Tibial artery (tissue), 4 donors: ENCODE data around the gene HABP2.

Experiments
- DNase-seq, 2 donors: peaks; one replicate each; pipeline ENCODE4 v3.0.0-alpha.2; 2019
- H3K27ac ChIP-seq, 2 donors: fragments of 200-600 bp; sonication (generic) in 1 of 2; 1 replicate in 1 of 2; 2 replicates in 1 of 2; pipeline ENCODE4 v1.5.1; 2018 to 2019; ENCODE audit warnings: mild to moderate bottlenecking in 1 of 2
- H3K27me3 ChIP-seq, 2 donors: fragments of 200-600 bp; sonication (generic) in 1 of 2; one replicate each; pipeline versions ENCODE4 v1.5.1 to v1.6.0; 2016 to 2019
- H3K36me3 ChIP-seq, 3 donors: fragments of 200-600 bp; sonication (generic) in 2 of 3; one replicate each; pipeline ENCODE4 v1.5.1; 2016 to 2019; ENCODE audit warnings: mild to moderate bottlenecking in 2 of 3
- H3K4me1 ChIP-seq, 4 donors: fragments of 200-600 bp; sonication (generic) in 2 of 4; 1 replicate in 3 of 4; 2 replicates in 1 of 4; pipeline ENCODE4 v1.5.1; 2016 to 2019
- H3K4me3 ChIP-seq, 2 donors: fragments of 200-600 bp; sonication (generic) in 1 of 2; 1 replicate in 1 of 2; 2 replicates in 1 of 2; pipeline ENCODE4 v1.5.1; 2018 to 2019; ENCODE audit warnings: mild to moderate bottlenecking in 2 of 2
- H3K9me3 ChIP-seq, 3 donors: fragments of 200-600 bp; sonication (generic) in 1 of 3; one replicate each; pipeline ENCODE4 v1.5.1; 2016 to 2019
- intact Hi-C: fragments of 100-400 bp; cut with DNase I; formaldehyde crosslinking; loops from one replicate; pipeline ENCODE4 v1.15.0; 2023; ENCODE audit warnings: low total_unique reads
- TF ChIP-seq, protein P1 (sequence below), 2 experiments: fragments of 200-600 bp in 1 of 2; fragments of 450-650 bp in 1 of 2; IDR thresholded peaks; one replicate each; pipeline ENCODE4 v1.5.1; 2017 to 2019; ENCODE audit warnings: antibody characterized with exemption in 2 of 2, mild to moderate bottlenecking in 1 of 2, moderate library complexity in 1 of 2

Gene HABP2

GRCh38 chr10:113594652-113595051, 41.8 kb downstream of the HABP2 start:
- Histone ChIP-seq H3K9me3 (no peaks in the 10 kb centered on the region), H3K36me3 (no peaks in the 10 kb centered on the region), H3K4me3 (no peak overlapping the region), H3K4me1 (no peaks in the 10 kb centered on the region), H3K27me3 (peaks cover 0 to 14% of the 10 kb centered on the region in 2 donors), H3K27ac (no peak overlapping the region)
- intact Hi-C loops: no loop called here
- no peak for DNase-seq
- TF ChIP-seq, protein P1, sequence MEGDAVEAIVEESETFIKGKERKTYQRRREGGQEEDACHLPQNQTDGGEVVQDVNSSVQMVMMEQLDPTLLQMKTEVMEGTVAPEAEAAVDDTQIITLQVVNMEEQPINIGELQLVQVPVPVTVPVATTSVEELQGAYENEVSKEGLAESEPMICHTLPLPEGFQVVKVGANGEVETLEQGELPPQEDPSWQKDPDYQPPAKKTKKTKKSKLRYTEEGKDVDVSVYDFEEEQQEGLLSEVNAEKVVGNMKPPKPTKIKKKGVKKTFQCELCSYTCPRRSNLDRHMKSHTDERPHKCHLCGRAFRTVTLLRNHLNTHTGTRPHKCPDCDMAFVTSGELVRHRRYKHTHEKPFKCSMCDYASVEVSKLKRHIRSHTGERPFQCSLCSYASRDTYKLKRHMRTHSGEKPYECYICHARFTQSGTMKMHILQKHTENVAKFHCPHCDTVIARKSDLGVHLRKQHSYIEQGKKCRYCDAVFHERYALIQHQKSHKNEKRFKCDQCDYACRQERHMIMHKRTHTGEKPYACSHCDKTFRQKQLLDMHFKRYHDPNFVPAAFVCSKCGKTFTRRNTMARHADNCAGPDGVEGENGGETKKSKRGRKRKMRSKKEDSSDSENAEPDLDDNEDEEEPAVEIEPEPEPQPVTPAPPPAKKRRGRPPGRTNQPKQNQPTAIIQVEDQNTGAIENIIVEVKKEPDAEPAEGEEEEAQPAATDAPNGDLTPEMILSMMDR (IDR thresholded peaks at IDR 0.05): no peak

DNA sequence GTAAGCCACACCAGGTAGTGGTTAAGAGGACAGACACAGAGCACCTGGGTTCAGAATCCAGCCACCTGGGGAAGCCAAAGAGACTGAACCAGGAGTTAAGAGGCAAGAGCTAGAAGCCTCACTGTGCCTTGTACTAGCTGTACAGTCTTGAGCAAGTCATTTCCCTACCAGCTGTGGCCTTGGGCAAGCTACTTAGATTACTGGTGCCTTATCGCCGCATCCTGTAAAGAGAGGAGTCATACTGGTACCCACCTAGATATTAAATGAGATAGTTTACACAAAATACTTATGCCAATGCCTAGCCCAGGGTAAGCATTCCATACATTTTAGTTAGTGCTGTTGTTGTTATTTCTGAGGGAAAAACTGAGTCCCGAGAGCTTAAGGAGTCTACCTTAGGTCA, 47.7 kb downstream of the HABP2 start:
- Histone ChIP-seq H3K4me3 (no peak overlapping the region), H3K36me3 (no peaks in the 10 kb centered on the region), H3K9me3 (no peaks in the 10 kb centered on the region), H3K27ac (no peak overlapping the region), H3K27me3 (peaks cover 0 to 4% of the 10 kb centered on the region in 2 donors), H3K4me1 (no peaks in the 10 kb centered on the region)
- no peak for DNase-seq
- TF ChIP-seq, protein P1 (IDR thresholded peaks at IDR 0.05): no peak
- intact Hi-C loops: no loop called here

- H3K36me3 ChIP-seq: no peaks in the 10 kb centered on the region
- intact Hi-C loops: no loop called here
- no peak overlapping the region for H3K4me3 ChIP-seq
- no peak overlapping the region for H3K27ac ChIP-seq
- H3K9me3 ChIP-seq: no peaks in the 10 kb centered on the region
- DNase-seq: no peak
- H3K27me3 ChIP-seq: peaks cover 0 to 15% of the 10 kb centered on the region in 2 donors
- TF ChIP-seq, protein P1 (IDR thresholded peaks at IDR 0.05): no peak
- H3K4me1 ChIP-seq: no peaks in the 10 kb centered on the region
Observed at GRCh38 chr10:113603057-113603777, 50.4 kb downstream of the HABP2 start.

DNA sequence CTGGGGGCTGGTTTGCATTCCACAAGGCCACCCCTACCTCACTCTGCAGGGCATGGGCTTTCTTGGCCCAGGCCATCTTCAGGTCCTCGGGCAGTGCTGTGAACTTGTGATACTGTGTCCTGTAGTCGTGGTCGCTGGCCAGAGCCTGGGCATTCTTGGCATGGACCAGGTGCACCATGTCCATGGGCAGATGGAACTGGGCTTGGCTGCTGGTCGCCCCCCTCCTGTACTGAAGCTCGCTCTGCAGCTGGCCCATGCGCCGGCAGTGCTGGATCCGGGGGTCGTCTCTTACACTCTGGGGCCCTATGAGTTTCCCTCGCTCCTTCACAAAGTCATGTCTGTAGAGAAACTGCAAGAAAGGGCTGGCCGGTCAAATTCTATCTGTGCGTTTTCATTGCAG, 51.7 kb downstream of the HABP2 start:
- no peak for DNase-seq
- intact Hi-C loops: no loop called here
- H3K4me3 ChIP-seq: no peak overlapping the region
- H3K27me3 ChIP-seq: peaks cover 0 to 18% of the 10 kb centered on the region in 2 donors
- TF ChIP-seq, protein P1 (IDR thresholded peaks at IDR 0.05): no peak
- no peak overlapping the region for H3K27ac ChIP-seq
- H3K9me3 ChIP-seq: no peaks in the 10 kb centered on the region
- H3K4me1 ChIP-seq: no peaks in the 10 kb centered on the region
- no peaks in the 10 kb centered on the region for H3K36me3 ChIP-seq

DNA sequence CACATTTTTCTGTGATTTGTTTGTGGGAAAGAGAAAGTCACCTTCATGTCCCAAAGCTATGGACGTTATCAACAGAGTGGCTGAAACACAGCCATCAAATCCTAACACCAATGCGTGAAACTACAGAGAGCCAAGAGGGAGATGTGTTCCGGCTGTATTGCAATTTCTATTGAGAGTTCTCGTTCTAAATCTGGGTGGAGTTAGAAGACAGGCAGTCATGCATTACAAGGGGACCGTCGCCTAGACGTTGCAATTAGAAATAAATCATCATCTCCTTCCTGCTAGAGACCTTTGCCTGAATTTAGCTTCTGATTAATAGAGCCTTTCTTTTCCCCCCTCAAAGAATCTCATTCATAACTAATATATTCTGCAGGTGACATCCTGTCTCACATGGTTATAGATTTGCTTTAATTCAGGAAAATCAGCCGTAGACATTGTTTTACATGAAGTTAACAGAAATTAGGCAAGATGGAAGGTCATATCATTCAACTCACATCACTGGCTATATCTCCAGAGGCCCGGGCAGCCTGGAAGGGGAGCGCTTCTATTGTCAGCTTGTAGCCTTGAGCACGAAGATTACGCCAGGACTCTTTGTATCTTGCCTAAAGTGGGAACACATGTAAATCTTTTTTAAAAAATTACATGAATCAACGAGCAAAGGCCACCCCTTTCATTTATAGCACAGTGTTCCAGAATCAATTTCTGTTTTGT, 52.6 kb downstream of the HABP2 start:
- H3K27me3 ChIP-seq: peaks cover 0 to 18% of the 10 kb centered on the region in 2 donors
- no peaks in the 10 kb centered on the region for H3K9me3 ChIP-seq
- no peak for DNase-seq
- no peak overlapping the region for H3K4me3 ChIP-seq
- no peaks in the 10 kb centered on the region for H3K4me1 ChIP-seq
- intact Hi-C loops: no loop called here
- H3K27ac ChIP-seq: no peak overlapping the region
- no peaks in the 10 kb centered on the region for H3K36me3 ChIP-seq
- TF ChIP-seq, protein P1 (IDR thresholded peaks at IDR 0.05): no peak
